CD14-positive monocyte (primary cell): Measurements from ENCODE around the gene MRPL43. TPM values are rescaled to one million over a fixed set of nuclear protein-coding genes. Genes with fewer than 3 reads are reported as not detected.
A peak's percentile ranks its signal among the peaks of the same experiment; 100 is the strongest.

Source experiments
- DNase-seq, 3 donors: peaks; one replicate each; pipeline ENCODE4 v3.0.0-alpha.2; 2011 to 2022
- H2AFZ ChIP-seq: 2 replicates; pipeline ENCODE4 v1.6.0; 2012; ENCODE audit warnings: mild to moderate bottlenecking, low read depth, low read length, inconsistent platforms; ENCODE audit not compliant: insufficient read depth, poor library complexity, severe bottlenecking
- H3K27ac ChIP-seq, 2 donors: 1 replicate in 1 of 2; 2 replicates in 1 of 2; pipeline ENCODE4 v1.5.1; 2012 to 2013; ENCODE audit warnings: low read length in 2 of 2, control low read depth in 1 of 2, inconsistent platforms in 1 of 2, low read depth in 1 of 2, mild to moderate bottlenecking in 1 of 2
- H3K27me3 ChIP-seq, 2 donors: one replicate each; pipeline versions ENCODE4 v1.6.0 to v1.6.1; 2011 to 2013; ENCODE audit warnings: low read length in 2 of 2; ENCODE audit not compliant: control insufficient read depth in 2 of 2, insufficient read depth in 2 of 2
- H3K36me3 ChIP-seq, 2 donors: replicated peaks in 1 of 2; 1 replicate in 1 of 2; 2 replicates in 1 of 2; pipeline versions ENCODE4 v1.5.1 to v1.6.1; 2012 to 2013; ENCODE audit warnings: low read length in 2 of 2, control low read depth in 1 of 2, inconsistent platforms in 1 of 2, mild to moderate bottlenecking in 1 of 2; ENCODE audit not compliant: insufficient read depth in 2 of 2, control insufficient read depth in 1 of 2
- H3K4me1 ChIP-seq, 2 donors: 1 replicate in 1 of 2; 2 replicates in 1 of 2; pipeline versions ENCODE4 v1.5.1 to v1.6.1; 2012 to 2013; ENCODE audit warnings: low read length in 2 of 2, control low read depth in 1 of 2, inconsistent platforms in 1 of 2, mild to moderate bottlenecking in 1 of 2, moderate library complexity in 1 of 2; ENCODE audit not compliant: insufficient read depth in 2 of 2, control insufficient read depth in 1 of 2
- H3K4me2 ChIP-seq: replicated peaks from 2 replicates; pipeline ENCODE3; 2012; ENCODE audit warnings: low read length, moderate library complexity, mild to moderate bottlenecking; ENCODE audit not compliant: poor library complexity, severe bottlenecking; ENCODE audit errors: extremely low read depth
- H3K4me3 ChIP-seq, 3 experiments: fragments of 200-600 bp in 1 of 3; sonication (generic) in 1 of 3; replicated peaks in 1 of 3; 1 replicate in 2 of 3; 2 replicates in 1 of 3; pipeline ENCODE4 v1.5.1; 2011 to 2013; ENCODE audit warnings: low read length in 3 of 3, mild to moderate bottlenecking in 3 of 3, control low read depth in 2 of 3, low read depth in 2 of 3, inconsistent platforms in 1 of 3, moderate library complexity in 1 of 3
- H3K79me2 ChIP-seq: 2 replicates; pipeline ENCODE4 v1.6.0; 2012; ENCODE audit warnings: mild to moderate bottlenecking, control low read depth, inconsistent platforms, low read length, moderate library complexity; ENCODE audit not compliant: insufficient read depth
- H3K9ac ChIP-seq: 2 replicates; pipeline ENCODE4 v1.6.0; 2017; ENCODE audit warnings: low read length, mild to moderate bottlenecking; ENCODE audit not compliant: insufficient read depth, poor library complexity, severe bottlenecking
- H3K9me3 ChIP-seq, 2 donors: replicated peaks in 1 of 2; 1 replicate in 1 of 2; 2 replicates in 1 of 2; pipeline versions ENCODE4 v1.5.1 to v1.6.1; 2012 to 2013; ENCODE audit warnings: low read length in 2 of 2, control low read depth in 1 of 2; ENCODE audit not compliant: control insufficient read depth in 1 of 2, insufficient read depth in 1 of 2
- H4K20me1 ChIP-seq: 2 replicates; pipeline ENCODE4 v1.6.0; 2012; ENCODE audit warnings: mild to moderate bottlenecking, low read length, control low read depth, moderate library complexity; ENCODE audit not compliant: insufficient read depth
- H3K27ac Mint-ChIP-seq, 7 donors: one replicate each; pipeline ENCODE4 v1.8.0; 2020; ENCODE audit warnings: mild to moderate bottlenecking in 7 of 7, mixed read lengths in 7 of 7, moderate library complexity in 6 of 7, inconsistent platforms in 2 of 7
- H3K27me3 Mint-ChIP-seq, 3 donors: one replicate each; pipeline ENCODE4 v1.8.0; 2021 to 2022; ENCODE audit warnings: low read depth in 3 of 3, mild to moderate bottlenecking in 3 of 3, mixed read lengths in 3 of 3, moderate library complexity in 3 of 3, inconsistent platforms in 1 of 3
- H3K36me3 Mint-ChIP-seq, 2 donors: one replicate each; pipeline ENCODE4 v1.8.0; 2020; ENCODE audit warnings: mixed read lengths in 2 of 2, inconsistent platforms in 1 of 2, mild to moderate bottlenecking in 1 of 2
- H3K4me1 Mint-ChIP-seq: one replicate; pipeline ENCODE4 v1.8.0; 2020; ENCODE audit warnings: mild to moderate bottlenecking, mixed read lengths
- H3K4me3 Mint-ChIP-seq, 2 donors: one replicate each; pipeline ENCODE4 v1.8.0; 2020; ENCODE audit warnings: mild to moderate bottlenecking in 2 of 2, mixed read lengths in 2 of 2, moderate library complexity in 1 of 2
- H3K9me3 Mint-ChIP-seq, 7 donors: one replicate each; pipeline ENCODE4 v1.8.0; 2020 to 2022; ENCODE audit warnings: mixed read lengths in 7 of 7, mild to moderate bottlenecking in 6 of 7, moderate library complexity in 6 of 7, inconsistent platforms in 2 of 7
- CTCF ChIP-seq: fragments of 200-600 bp; IDR thresholded peaks from one replicate; pipeline ENCODE4 v1.8.0; 2022; ENCODE audit warnings: antibody characterized with exemption, mild to moderate bottlenecking
- WGBS: methylation state at CpG from one replicate; pipeline ENCODE4 v1.1.5; 2013; ENCODE audit warnings: missing lambda C conversion rate; ENCODE audit not compliant: insufficient coverage; 5-methylcytosine and 5-hydroxymethylcytosine counted together
- intact Hi-C, 2 donors: fragments of 100-400 bp; cut with micrococcal nuclease; formaldehyde crosslinking; loops; one replicate each; pipeline versions ENCODE4 v1.15.0 to v1.15.1; 2023
- polyA plus RNA-seq, 3 donors: library from polyadenylated mRNA; depleted of rRNA in 1 of 3; unstranded in 2 of 3; stranded (reverse) in 1 of 3; fragments of 300-500 nt in 2 of 3; fragments of >200 nt in 1 of 3; fragmentation: Illumina TruSeq in 2 of 3; gene quantifications; 1 replicate in 2 of 3; 2 replicates in 1 of 3; pipeline ENCODE4 v1.2.3, GENCODE V29; 2012 to 2021

MRPL43 gene
- polyA plus RNA-seq, 3 donors: 69.5 to 123 (median 98.0) TPM

- Histone ChIP-seq H3K79me2 (no peaks in the 10 kb centered on the region), H3K4me3 (no peak overlapping the region), H3K9ac (no peak overlapping the region), H3K27me3 (peaks cover 7 to 13% of the 10 kb centered on the region in 2 donors), H3K27ac (no peak overlapping the region), H3K9me3 (no peaks in the 10 kb centered on the region), H4K20me1 (no peaks in the 10 kb centered on the region), H3K4me1 (peaks cover 11 to 13% of the 10 kb centered on the region in 2 donors), H3K4me2 (no peak overlapping the region), H2AFZ (no peak overlapping the region), H3K36me3 (peaks cover 0 to 9% of the 10 kb centered on the region in 2 donors)
- H3K27me3 Mint-ChIP-seq: peaks cover 16 to 26% (median 22%) of the 10 kb centered on the region in 3 donors
- no peak for TF ChIP-seq CTCF
- intact Hi-C loops: no loop called here
- peaks cover 0 to 3% (median 0%) of the 10 kb centered on the region in 7 donors for H3K9me3 Mint-ChIP-seq
- H3K36me3 Mint-ChIP-seq: peaks cover 8 to 9% of the 10 kb centered on the region in 2 donors
- 100% methylated on average over 2 of the region's 4 CpGs for WGBS
- no peak overlapping the region for H3K4me3 Mint-ChIP-seq
- H3K4me1 Mint-ChIP-seq: peaks cover 13% of the 10 kb centered on the region
- DNase-seq: no peak
- no peak overlapping the region for H3K27ac Mint-ChIP-seq
These were observed 16.1 kb downstream of the MRPL43 start for GRCh38 chr10:100970914-100971811.

- Mint-ChIP-seq H3K4me1 (peaks cover 13% of the 10 kb centered on the region), H3K27ac (peak overlapping the region in 1 of 7 donors; percentile 33), H3K4me3 (peak overlapping the region; percentile 64 to 71), H3K36me3 (peaks cover 14 to 15% of the 10 kb centered on the region in 2 donors), H3K27me3 (peaks cover 18 to 26% (median 22%) of the 10 kb centered on the region in 3 donors), H3K9me3 (peaks cover 0 to 3% (median 0%) of the 10 kb centered on the region in 7 donors)
- H4K20me1 ChIP-seq: no peaks in the 10 kb centered on the region
- no peaks in the 10 kb centered on the region for H3K79me2 ChIP-seq
- H3K27me3 ChIP-seq: peaks cover 7 to 13% of the 10 kb centered on the region in 2 donors
- peak overlapping the region; percentile 70 for H2AFZ ChIP-seq
- peak overlapping the region; percentile 76 for H3K4me2 ChIP-seq
- DNase-seq: no peak
- no peak for TF ChIP-seq CTCF
- intact Hi-C loops: no loop called here
- H3K36me3 ChIP-seq: peaks cover 5 to 17% of the 10 kb centered on the region in 2 donors
- H3K9me3 ChIP-seq: no peaks in the 10 kb centered on the region
- peaks cover 11 to 13% of the 10 kb centered on the region in 2 donors for H3K4me1 ChIP-seq
- peak overlapping the region in 1 of 3 experiments; percentile 70 for H3K4me3 ChIP-seq
- H3K27ac ChIP-seq: no peak overlapping the region
- H3K9ac ChIP-seq: peak overlapping the region; percentile 43
- 100% methylated on average over 1 of the region's 13 CpGs for WGBS
These were observed 17.0 kb downstream of the MRPL43 start for GRCh38 chr10:100970076-100970913.
